MM.1S (cell line): Measurements from ENCODE around the gene FAM107A.

ENCODE experiments used
- CTCF ChIP-seq: fragments of 300-600 bp; sonication (generic); IDR thresholded peaks from 2 replicates; pipeline ENCODE4 v1.5.1; 2016; ENCODE audit warnings: antibody characterized with exemption, low read length, mixed read lengths
- EZH2 ChIP-seq: fragments of 300-600 bp; sonication (generic); optimal IDR thresholded peaks from 2 replicates; pipeline ENCODE3; 2017; ENCODE audit warnings: low read depth, mild to moderate bottlenecking, antibody characterized with exemption, low read length, mixed read lengths

DNA sequence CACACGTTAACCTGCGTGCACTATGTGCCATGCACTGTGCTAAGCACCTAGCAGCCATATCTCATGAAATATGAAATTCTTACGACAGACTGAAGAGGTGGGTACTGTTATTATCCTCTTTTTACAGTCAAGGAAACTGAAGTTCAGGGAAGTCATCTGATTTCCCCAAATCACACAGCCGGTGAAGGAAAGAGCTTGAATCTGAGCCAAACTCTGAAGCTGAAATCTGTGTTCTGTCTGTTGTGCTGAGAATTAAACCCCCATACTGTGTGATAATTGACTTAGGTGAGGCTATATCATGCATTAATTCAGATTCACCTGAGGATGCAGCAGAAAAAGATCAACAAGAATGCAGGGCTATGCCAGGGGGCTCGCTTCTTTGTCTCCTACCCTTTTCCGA lies 475 bp downstream of the FAM107A start:
- no peak for TF ChIP-seq CTCF
- TF ChIP-seq EZH2 = no peak
